NCI-H446 treated with DMSO at 0.1 percent for 48 hours (cell line): Measurements from ENCODE around the gene TYW1B.
"Not testable (repeated sequence)": the region's sequence is repeated elsewhere in the genome, so short reads cannot be mapped to it uniquely, and the experiment has no call there.

Source experiments
- DNase-seq: peaks from one replicate; lab custom pipeline; 2025; lab: John Stamatoyannopoulos, UW

TYW1B gene

GRCh38 chr7:72550454-72550853, 277.5 kb downstream of the TYW1B start:
- DNase-seq = not testable (repeated sequence)

GRCh38 chr7:72546586-72547237, 281.3 kb downstream of the TYW1B start:
- not testable (repeated sequence) for DNase-seq

- not testable (repeated sequence) for DNase-seq
These were observed 283.5 kb downstream of the TYW1B start for GRCh38 chr7:72544531-72544930.

- no peak for DNase-seq
These were observed 287.1 kb downstream of the TYW1B start for GRCh38 chr7:72540923-72541322.

- no peak for DNase-seq
These were observed 287.8 kb downstream of the TYW1B start for GRCh38 chr7:72540106-72540611.

DNA sequence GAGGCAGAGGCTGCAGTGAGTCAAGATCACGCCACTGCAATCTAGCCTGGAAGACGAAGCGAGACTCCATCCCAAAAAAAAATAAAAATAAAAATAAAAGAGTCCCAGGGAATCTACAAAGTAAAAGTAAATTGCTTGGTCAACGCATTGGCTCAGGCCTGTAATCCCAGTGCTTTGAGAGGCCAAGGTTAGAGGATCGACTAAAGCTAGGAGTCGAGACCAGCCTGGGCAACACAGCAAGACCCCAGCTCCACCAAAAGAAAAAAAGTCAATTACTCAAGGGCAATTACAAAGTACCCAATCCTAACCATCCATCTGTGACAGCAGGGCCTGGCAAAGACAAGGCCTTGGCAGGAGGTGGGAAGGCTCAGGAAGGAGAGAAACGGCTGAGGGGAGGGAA, 288.3 kb downstream of the TYW1B start:
- no peak for DNase-seq

DNA sequence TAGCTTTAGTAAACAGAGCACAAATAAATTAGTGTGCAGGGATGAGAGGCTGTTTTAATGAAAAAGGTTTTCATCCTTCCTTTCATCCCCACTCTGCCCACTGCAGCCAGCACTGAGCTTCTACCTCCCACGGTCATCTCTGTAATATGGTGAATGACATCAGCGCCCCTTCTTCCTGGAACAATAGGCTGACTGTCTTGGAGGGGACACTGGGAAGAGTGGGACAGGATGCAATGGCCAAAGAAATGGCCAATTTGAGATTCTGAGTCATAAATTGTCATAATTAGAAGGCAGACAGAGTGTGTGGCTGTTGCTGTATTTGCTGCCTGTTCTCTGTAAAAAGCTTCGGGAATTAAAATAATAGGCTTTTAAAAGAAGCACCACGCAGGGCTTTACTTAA, 289.1 kb downstream of the TYW1B start:
- no peak for DNase-seq

DNA sequence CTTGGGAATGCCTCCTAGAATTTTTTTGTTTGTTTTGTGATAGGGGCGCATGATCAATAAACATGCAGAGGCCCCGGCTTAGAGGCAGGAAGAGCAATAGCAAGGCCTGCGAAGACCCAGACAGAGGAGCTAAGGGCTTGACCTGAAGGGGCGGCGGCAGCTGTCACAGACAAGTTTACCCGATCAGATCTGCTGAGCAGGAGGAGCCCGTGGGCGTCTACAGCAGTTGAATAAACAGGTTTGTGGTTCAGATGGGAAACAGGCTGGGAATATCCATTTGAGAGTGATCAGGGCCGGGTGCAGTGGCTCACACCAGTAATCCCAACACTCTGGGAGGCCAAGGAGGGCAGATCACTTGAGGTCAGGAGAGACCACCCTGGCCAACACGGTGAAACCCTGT, 289.9 kb downstream of the TYW1B start:
- no peak for DNase-seq

DNA sequence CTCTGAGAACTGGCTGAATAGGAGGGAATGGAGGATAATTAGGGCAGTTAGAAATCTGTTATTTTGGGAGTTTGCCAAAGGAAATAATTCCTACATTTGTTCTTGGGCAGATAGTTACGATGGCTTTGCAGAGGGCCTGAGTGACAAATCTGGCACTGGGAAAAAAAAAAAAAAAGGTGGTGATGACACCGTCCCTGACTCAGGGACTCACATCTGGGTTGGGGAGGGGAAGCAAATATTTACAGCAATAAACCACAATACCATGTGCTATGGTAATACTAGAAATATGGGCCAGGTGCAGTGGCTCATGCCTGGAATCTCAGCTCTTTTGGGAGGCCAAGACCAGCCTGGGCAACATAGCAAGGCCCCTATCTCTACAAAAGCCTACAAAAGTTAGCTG, 292.0 kb downstream of the TYW1B start:
- DNase-seq = not testable (repeated sequence)

GRCh38 chr7:72531048-72531447, 297.0 kb downstream of the TYW1B start:
- DNase-seq = not testable (repeated sequence)
